Common myeloid progenitor, CD34-positive (primary cell): ENCODE measurements around the gene PHACTR3.
"Not testable (repeated sequence)": the region's sequence is repeated elsewhere in the genome, so short reads cannot be mapped to it uniquely, and the experiment has no call there.

Experiments
- CTCF ChIA-PET: fragments of 350-600 bp; sonication (Branson Sonifier 250); formaldehyde crosslinking; loops from one replicate; lab custom pipeline; 2021; ENCODE audit warnings: antibody characterized with exemption; lab: Charles Lee
- POLR2A ChIA-PET: fragments of 350-600 bp; sonication (Branson Sonifier 250); formaldehyde crosslinking; loops from one replicate; lab custom pipeline; 2021; ENCODE audit warnings: antibody characterized with exemption; lab: Charles Lee
- DNase-seq, 3 donors: peaks; one replicate each; pipeline versions ENCODE4 v3.0.0 to v3.0.0-alpha.2; 2013
- H3K27ac ChIP-seq, 2 experiments: 1 replicate in 1 of 2; 2 replicates in 1 of 2; pipeline ENCODE4 v1.7.0; 2013; ENCODE audit warnings: inconsistent platforms in 2 of 2, low read length in 2 of 2, mild to moderate bottlenecking in 2 of 2, low read depth in 1 of 2, moderate library complexity in 1 of 2; ENCODE audit not compliant: severe bottlenecking in 2 of 2, insufficient read depth in 1 of 2, poor library complexity in 1 of 2
- H3K27me3 ChIP-seq, 5 experiments: replicated peaks in 2 of 5; 1 replicate in 3 of 5; 2 replicates in 2 of 5; pipeline versions ENCODE4 v1.6.1 to v1.7.0; 2013; ENCODE audit warnings: low read length in 4 of 5, mild to moderate bottlenecking in 2 of 5, moderate library complexity in 2 of 5, inconsistent platforms in 1 of 5; ENCODE audit not compliant: insufficient read depth in 5 of 5, control insufficient read depth in 4 of 5
- H3K36me3 ChIP-seq, 4 experiments: 1 replicate in 2 of 4; 2 replicates in 2 of 4; pipeline versions ENCODE4 v1.6.1 to v1.7.0; 2013; ENCODE audit warnings: low read length in 3 of 4, control low read depth in 1 of 4, mild to moderate bottlenecking in 1 of 4; ENCODE audit not compliant: control insufficient read depth in 4 of 4, insufficient read depth in 4 of 4
- H3K4me1 ChIP-seq, 4 experiments: 1 replicate in 3 of 4; 2 replicates in 1 of 4; pipeline versions ENCODE4 v1.6.1 to v1.7.1; 2013; ENCODE audit warnings: low read length in 3 of 4, mild to moderate bottlenecking in 3 of 4, control low read depth in 1 of 4, inconsistent platforms in 1 of 4, moderate library complexity in 1 of 4; ENCODE audit not compliant: control insufficient read depth in 4 of 4, insufficient read depth in 4 of 4; ENCODE audit errors: control extremely low read depth in 1 of 4
- H3K4me3 ChIP-seq, 7 experiments: 1 replicate in 4 of 7; 2 replicates in 3 of 7; pipeline versions ENCODE4 v1.5.1 to v1.7.0; 2013; ENCODE audit warnings: mild to moderate bottlenecking in 7 of 7, low read length in 6 of 7, moderate library complexity in 6 of 7, inconsistent platforms in 2 of 7, low read depth in 2 of 7, control low read depth in 1 of 7; ENCODE audit not compliant: insufficient read depth in 4 of 7, control insufficient read depth in 1 of 7; ENCODE audit errors: extremely low read depth in 1 of 7
- H3K9me3 ChIP-seq, 5 experiments: 1 replicate in 4 of 5; 2 replicates in 1 of 5; pipeline versions ENCODE4 v1.6.1 to v1.7.1; 2013; ENCODE audit warnings: low read length in 4 of 5, mild to moderate bottlenecking in 2 of 5, inconsistent platforms in 1 of 5, low read depth in 1 of 5, moderate library complexity in 1 of 5; ENCODE audit not compliant: control insufficient read depth in 4 of 5, insufficient read depth in 2 of 5; ENCODE audit errors: control extremely low read depth in 1 of 5
- WGBS: methylation state at CpG from one replicate; pipeline ENCODE4 v1.1.5; 2013; ENCODE audit not compliant: insufficient coverage; 5-methylcytosine and 5-hydroxymethylcytosine counted together

Gene PHACTR3

DNA sequence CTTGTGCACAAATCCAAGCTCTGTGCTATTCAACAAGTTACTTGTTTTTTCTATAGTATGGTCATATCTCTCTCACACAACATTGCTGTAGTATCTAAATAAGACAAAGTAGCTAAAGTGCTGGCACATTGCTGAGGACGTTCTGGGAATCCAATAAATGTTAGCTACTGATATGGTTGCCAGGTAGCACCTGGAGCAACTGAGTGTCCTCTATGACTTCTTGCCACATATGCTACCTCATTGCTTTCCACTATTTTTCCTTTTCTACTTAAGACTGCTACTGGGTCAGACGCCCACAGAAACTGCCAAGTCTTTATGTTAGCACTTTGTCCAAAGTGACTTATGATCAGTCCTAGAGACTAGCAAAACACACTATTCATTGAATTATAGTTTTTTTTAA, 243.8 kb downstream of the PHACTR3 start:
- no peaks in the 10 kb centered on the region for H3K36me3 ChIP-seq
- H3K9me3 ChIP-seq, result no peaks in the 10 kb centered on the region
- H3K4me1 ChIP-seq, result no peaks in the 10 kb centered on the region
- WGBS, result 80% methylated on average over 1 of the region's 2 CpGs
- ChIA-PET CTCF (interaction anchor here (0.8 to 1.7 kb wide), 3 partner anchors 8 to 65 kb away, joined by 3 to 5 read pairs (median 4); no protein-coding TSS in a partner anchor), POLR2A (no interaction called here)
- DNase-seq, result no peak
- H3K27ac ChIP-seq, result no peak overlapping the region
- no peak overlapping the region for H3K4me3 ChIP-seq
- H3K27me3 ChIP-seq, result peaks cover 0 to 5% (median 0%) of the 10 kb centered on the region in 5 experiments

DNA sequence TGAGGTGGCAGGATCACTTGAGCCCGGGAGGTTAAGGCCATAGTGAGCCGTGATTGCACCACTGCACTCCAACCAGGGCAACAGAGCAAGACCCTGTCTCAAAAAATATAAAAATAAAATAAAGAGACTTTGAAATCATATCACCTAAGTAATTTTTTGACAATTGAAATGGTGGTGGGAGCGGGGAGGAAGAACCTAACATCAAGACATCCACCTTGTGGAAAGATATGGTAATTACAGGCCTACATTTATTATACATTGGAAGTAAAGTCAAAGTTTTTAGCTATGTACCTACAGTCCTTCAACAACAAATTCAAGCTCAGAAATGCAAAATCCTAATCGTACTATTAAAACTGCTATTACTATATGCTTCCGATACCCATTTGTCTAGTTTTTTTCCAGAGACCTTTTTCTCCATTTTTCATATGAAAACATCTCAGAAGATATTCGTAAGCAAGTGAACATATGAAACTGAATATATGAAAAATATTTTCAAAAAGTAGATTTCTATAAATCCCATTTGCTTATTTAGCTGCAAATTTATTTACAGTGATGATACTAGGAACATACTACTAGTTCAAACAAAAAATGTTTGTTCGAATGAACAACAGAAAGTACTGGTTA, 245.8 kb downstream of the PHACTR3 start:
- H3K36me3 ChIP-seq, result no peaks in the 10 kb centered on the region
- POLR2A ChIA-PET, result no interaction called here
- CTCF ChIA-PET, result interaction anchor here (1.0 to 3.8 kb wide), 9 partner anchors 9 to 88 kb away, joined by 3 to 20 read pairs (median 4); no protein-coding TSS in a partner anchor
- no peaks in the 10 kb centered on the region for H3K9me3 ChIP-seq
- no peaks in the 10 kb centered on the region for H3K4me1 ChIP-seq
- peaks cover 0 to 5% (median 0%) of the 10 kb centered on the region in 5 experiments for H3K27me3 ChIP-seq
- DNase-seq, result peak; percentile 38 to 64 (median 58)
- H3K27ac ChIP-seq, result no peak overlapping the region
- no peak overlapping the region for H3K4me3 ChIP-seq
- 43% methylated on average over 2 of the region's 7 CpGs for WGBS

DNA sequence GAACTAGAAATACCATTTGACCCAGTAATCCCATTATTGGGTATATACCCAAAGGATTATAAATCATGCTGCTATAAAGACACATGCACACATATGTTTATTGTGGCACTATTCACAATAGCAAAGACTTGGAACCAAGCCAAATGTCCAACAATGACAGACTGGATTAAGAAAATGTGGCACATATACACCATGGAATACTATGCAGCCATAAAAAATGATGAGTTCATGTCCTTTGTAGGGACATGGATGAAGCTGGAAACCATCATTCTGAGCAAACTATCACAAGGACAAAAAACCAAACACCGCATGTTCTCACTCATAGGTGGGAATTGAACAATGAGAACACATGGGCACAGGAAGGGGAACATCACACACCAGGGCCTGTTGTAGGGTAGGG, 252.2 kb downstream of the PHACTR3 start:
- DNase-seq, H3K4me1 ChIP-seq, H3K4me3 ChIP-seq, H3K27ac ChIP-seq, H3K9me3 ChIP-seq, POLR2A ChIA-PET, H3K36me3 ChIP-seq, CTCF ChIA-PET, H3K27me3 ChIP-seq: not testable (repeated sequence)
- WGBS, result no CpG with 5 or more reads among the region's 1 CpG

DNA sequence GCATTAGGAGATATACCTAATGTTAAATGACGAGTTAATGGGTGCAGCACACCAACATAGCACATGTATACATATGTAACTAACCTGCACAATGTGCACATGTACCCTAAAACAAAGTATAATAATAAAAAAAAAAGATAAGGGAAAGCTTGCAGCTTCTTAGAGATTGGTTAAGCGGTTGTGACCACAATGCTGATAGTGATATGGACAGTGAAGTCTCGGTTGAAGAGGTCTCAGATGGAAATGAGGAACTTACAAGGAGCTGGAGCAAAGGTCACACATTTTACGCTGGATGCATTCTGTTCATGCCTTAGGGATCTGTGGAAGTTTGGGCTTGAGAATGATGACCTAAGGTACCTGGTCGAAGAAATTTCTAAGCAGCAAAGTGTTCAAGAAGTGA, 252.6 kb downstream of the PHACTR3 start:
- CTCF ChIA-PET, POLR2A ChIA-PET, H3K4me1 ChIP-seq, H3K9me3 ChIP-seq, H3K27me3 ChIP-seq, H3K36me3 ChIP-seq, H3K4me3 ChIP-seq, H3K27ac ChIP-seq: not testable (repeated sequence)
- peak; percentile 19 to 62 (median 34) for DNase-seq
- WGBS, result 91% methylated on average over 3 of the region's 5 CpGs

DNA sequence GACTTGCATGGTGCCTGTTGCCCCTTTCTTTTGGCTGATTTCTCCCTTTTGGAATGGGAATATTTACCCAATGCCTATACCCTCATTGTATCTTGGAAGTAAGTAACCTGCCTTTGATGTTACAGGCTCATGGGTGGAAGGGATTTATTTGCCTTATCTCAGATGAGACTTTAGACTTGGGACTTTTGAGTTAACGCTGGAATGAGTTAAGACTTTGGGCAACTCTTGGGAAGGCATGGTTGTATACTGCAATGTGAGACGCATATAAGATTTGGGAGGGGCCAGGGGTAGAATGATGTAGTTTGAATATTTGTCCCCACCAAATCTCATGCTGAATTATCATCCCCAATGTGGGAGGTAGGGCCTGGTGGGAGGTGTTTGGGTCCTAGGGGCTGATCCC, 253.6 kb downstream of the PHACTR3 start:
- Histone ChIP-seq H3K27ac (no peak overlapping the region), H3K36me3 (no peaks in the 10 kb centered on the region), H3K27me3 (no peaks in the 10 kb centered on the region), H3K4me3 (no peak overlapping the region), H3K9me3 (peaks cover 0 to 7% (median 1%) of the 10 kb centered on the region in 5 experiments), H3K4me1 (no peaks in the 10 kb centered on the region)
- WGBS, result 80% methylated on average over 1 of the region's 2 CpGs
- no peak for DNase-seq
- CTCF ChIA-PET, result no interaction called here
- POLR2A ChIA-PET, result no interaction called here

DNA sequence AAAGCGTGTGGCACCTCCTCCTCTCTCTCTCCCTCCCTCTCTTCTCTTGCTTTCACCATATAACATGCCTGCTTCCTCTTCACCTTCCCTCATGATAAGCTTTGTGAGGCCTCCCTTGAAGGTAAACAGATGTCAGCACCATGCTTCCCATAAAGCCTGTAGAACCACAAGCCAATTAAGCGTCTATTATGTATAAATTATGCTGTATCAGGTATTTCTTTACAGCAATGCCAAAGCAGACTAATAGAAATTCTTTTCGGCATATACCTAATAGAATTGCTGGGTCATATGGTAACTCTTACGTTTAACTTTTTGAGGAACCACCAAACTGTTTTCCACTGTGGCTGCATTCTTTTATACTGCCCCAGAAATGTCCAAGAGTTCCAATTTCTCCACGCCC, 254.1 kb downstream of the PHACTR3 start:
- Histone ChIP-seq H3K4me1 (no peaks in the 10 kb centered on the region), H3K27ac (no peak overlapping the region), H3K36me3 (no peaks in the 10 kb centered on the region), H3K9me3 (peaks cover 0 to 7% (median 1%) of the 10 kb centered on the region in 5 experiments), H3K27me3 (no peaks in the 10 kb centered on the region), H3K4me3 (no peak overlapping the region)
- no peak for DNase-seq
- 100% methylated on average over 2 of the region's 5 CpGs for WGBS
- ChIA-PET CTCF (no interaction called here), POLR2A (no interaction called here)

DNA sequence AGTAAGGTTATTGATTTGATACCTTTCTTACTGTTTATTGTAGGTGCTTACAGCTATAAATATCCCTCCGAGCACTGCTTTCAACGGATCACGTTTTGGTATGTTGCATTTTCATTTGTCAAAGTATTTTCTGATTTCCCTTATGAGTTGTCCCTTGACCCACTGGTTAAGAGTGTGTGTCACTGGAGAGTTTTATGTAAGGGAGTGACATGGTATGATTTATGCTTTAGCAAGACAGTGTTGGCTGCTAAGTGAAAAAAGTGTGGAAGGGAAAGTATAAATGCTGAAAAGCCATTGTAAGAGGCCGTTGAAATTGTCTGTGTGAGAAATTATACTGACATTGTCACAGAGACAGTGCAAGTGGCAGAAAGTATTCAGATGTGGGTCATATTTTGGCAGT, 257.1 kb downstream of the PHACTR3 start:
- Histone ChIP-seq H3K27ac (no peak overlapping the region), H3K4me1 (no peaks in the 10 kb centered on the region), H3K36me3 (no peaks in the 10 kb centered on the region), H3K27me3 (no peaks in the 10 kb centered on the region), H3K4me3 (no peak overlapping the region), H3K9me3 (peaks cover 0 to 7% (median 1%) of the 10 kb centered on the region in 5 experiments)
- no peak for DNase-seq
- WGBS, result 84% methylated on average over 4 of the region's 4 CpGs
- CTCF ChIA-PET, result interaction anchor here (1.6 kb wide), 1 partner anchor 11 kb away, joined by 4 read pairs; no protein-coding TSS in a partner anchor
- POLR2A ChIA-PET, result no interaction called here
